ENCODE data around the gene GTPBP6. TPM values are rescaled to one million over a fixed set of nuclear protein-coding genes. Genes with fewer than 3 reads are reported as not detected.

GTPBP6 gene
- total and polyA plus RNA-seq, 4 donors = 11.8 to 79.1 (median 59.6) TPM

Other genes starting within 250 kb of the GTPBP6 start
- 10 to 100 TPM; 22.2 to 34.2 TPM for gene PLCXD1, start 37.4 kb downstream of the GTPBP6 start, total RNA-seq
- 10 to 100 TPM; 13.4 to 41.5 TPM for gene PLCXD1, start 37.4 kb downstream of the GTPBP6 start, polyA plus RNA-seq
- 10 to 100 TPM; 12.3 to 18.8 TPM for gene PPP2R3B, start 68.1 kb upstream of the GTPBP6 start, total RNA-seq
- 10 to 100 TPM in 1 of 2 donors, 1 to 10 TPM in 1; 7.8 to 21.0 TPM for gene PPP2R3B, start 68.1 kb upstream of the GTPBP6 start, polyA plus RNA-seq

Measured in lung (tissue), 4 donors.